Peyer's patch (tissue), 4 donors: ENCODE measurements around the gene TXNDC12.

Experiments used
- POLR2A ChIP-seq, 2 donors: fragments of 450-650 bp; IDR thresholded peaks; one replicate each; pipeline ENCODE4 v1.5.1; 2017; ENCODE audit warnings: antibody characterized with exemption in 2 of 2, mild to moderate bottlenecking in 2 of 2, moderate library complexity in 2 of 2
- TF ChIP-seq, protein P1 (sequence below), 6 experiments: fragments of 450-650 bp in 4 of 6; fragments of 200-600 bp in 2 of 6; sonication (generic) in 1 of 6; IDR thresholded peaks; one replicate each; pipeline ENCODE4 v1.5.1; 2017 to 2019; ENCODE audit warnings: antibody characterized with exemption in 6 of 6, mild to moderate bottlenecking in 3 of 6, moderate library complexity in 1 of 6

DNA sequence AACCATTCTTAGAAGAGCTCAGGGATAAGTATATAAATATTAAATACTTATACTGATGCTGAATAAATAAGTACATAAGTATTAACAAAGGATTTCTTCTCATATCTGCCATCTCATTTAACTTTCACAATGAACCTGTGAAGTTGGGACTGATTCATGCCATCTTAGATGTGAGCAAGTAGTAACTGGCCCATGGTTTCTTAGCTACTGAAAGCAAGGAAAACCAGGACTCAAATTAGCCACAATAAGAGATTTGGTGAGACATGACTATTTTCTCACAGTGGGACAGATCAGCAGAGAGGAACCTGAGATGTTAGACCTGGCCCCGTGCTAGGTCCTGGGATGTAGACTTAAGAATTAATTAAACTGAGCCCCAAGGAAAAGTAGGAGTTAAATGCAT lies 56.3 kb downstream of the TXNDC12 start:
- TF ChIP-seq, protein P1, sequence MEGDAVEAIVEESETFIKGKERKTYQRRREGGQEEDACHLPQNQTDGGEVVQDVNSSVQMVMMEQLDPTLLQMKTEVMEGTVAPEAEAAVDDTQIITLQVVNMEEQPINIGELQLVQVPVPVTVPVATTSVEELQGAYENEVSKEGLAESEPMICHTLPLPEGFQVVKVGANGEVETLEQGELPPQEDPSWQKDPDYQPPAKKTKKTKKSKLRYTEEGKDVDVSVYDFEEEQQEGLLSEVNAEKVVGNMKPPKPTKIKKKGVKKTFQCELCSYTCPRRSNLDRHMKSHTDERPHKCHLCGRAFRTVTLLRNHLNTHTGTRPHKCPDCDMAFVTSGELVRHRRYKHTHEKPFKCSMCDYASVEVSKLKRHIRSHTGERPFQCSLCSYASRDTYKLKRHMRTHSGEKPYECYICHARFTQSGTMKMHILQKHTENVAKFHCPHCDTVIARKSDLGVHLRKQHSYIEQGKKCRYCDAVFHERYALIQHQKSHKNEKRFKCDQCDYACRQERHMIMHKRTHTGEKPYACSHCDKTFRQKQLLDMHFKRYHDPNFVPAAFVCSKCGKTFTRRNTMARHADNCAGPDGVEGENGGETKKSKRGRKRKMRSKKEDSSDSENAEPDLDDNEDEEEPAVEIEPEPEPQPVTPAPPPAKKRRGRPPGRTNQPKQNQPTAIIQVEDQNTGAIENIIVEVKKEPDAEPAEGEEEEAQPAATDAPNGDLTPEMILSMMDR (IDR thresholded peaks at IDR 0.05): no peak
- no peak for TF ChIP-seq POLR2A (IDR thresholded peaks at IDR 0.05)
